Measurements from ENCODE around the gene SERP2.

Gene SERP2

DNA sequence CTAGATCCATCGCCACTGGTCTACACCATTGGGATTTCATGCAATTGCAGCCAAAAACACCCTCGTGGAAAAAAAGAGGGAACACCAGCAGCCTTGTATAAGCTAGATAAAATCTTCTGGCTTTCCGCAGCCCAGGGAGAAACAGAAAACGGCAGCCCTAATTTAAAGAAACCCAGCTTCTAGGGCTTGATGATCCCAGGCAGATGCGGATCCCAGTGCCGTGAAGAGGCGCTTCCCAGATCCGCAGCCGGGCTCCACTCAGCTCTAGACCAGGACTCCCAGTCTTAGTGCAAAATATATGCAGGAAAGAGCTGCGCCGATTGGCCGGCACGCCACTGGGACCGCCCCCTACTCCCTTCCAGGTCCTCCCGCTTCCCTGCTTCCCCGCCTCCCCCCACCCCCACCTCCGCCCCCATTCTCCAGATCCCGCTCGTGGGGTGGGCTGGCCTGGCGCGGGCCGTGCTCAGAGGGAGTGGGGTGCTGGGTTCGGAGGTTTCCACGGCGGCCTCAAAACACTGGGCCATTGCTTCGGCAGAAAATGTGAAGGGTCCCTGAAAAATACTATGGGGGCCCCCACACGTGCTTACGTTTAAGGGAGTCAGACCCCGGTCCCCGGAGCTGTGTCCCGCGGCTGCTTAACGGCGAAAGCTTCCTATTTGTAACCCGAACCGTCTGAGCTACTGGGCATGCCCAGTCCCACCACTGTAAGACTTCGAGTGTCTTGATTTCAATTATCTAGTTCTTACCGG is 63.1 kb downstream of the SERP2 start:
- DNase-seq = peak; percentile 38

DNA sequence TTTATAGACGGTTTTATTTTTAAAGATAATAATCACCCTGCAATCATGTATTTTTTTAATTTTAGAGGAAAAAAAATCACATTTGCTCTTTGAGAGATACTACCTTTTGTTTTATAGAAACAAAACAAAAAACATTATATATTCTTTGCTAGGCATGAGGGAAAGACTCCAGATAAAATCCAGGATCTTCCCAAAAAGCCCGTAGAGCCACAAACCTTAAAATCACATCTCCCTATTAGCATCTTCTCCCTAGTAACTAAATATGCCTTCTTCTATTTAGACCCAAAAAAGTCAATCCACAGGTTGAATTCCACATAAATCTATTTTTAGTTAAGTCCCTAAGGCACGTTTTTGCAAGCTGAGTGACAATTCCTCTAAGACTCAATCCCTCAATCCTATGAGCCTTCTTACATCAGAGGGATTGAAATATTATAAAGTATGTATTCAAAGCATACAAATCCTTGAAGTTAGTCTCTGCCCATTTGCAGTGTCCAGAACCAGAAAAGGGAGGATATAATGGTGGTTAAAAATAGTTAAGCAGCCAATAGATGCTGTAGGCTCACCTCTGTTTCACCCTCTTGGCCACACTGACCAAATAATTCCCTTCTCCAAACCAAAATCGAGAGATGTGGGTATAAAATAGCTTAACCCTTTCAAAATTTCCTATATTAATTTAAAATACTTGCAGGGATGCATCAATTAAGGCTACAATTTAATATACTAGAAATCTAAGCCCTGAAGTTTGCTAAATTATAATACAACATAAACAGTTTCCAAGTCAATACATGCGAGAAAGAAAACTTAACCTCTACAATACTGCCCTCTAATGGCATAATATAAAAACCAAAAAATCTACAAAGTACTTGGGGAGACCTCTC is 64.0 kb downstream of the SERP2 start:
- no peak for DNase-seq

DNA sequence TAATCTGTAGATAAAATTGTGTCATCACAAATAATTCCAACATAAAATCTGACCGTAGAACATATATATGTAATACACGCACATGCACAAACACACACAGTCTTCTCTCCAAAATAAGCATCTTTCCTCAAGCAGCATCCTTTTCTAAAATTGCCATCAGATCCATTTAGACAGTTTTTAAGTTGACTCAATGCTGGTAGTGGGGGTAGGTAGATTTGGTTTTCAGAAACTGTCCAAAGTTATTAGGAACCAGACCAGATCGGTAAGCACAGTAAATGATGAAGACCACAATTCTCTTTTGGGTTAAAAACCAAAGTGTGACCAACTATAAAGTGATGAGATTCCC is 64.6 kb downstream of the SERP2 start:
- DNase-seq = no peak

DNA sequence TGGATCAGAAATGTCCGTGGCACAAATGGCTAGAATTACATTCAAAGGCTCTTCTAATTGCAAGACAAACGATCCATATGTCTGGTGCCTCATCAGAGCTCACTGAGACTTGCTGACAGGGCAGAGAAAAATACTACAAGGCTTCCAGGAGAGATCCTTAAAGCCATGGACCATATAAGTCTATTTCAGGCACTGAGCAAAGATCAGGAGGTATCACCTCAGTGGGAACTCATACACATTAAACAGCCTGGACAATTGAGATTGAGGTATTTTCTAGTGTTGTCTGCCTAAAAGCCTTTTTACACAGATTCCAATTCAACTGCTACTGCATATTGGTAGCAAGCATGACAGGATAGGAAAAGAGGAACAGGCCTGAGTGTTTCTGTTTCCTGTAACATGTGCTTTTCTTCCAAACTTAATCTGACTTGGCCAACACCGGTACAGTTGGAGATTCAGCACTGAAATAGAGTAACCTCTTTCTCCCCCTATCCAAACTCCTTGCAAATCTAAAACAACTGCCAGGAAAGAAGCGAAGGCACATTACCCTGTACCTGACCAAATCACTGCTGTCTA is 65.9 kb downstream of the SERP2 start:
- no peak for DNase-seq

DNA sequence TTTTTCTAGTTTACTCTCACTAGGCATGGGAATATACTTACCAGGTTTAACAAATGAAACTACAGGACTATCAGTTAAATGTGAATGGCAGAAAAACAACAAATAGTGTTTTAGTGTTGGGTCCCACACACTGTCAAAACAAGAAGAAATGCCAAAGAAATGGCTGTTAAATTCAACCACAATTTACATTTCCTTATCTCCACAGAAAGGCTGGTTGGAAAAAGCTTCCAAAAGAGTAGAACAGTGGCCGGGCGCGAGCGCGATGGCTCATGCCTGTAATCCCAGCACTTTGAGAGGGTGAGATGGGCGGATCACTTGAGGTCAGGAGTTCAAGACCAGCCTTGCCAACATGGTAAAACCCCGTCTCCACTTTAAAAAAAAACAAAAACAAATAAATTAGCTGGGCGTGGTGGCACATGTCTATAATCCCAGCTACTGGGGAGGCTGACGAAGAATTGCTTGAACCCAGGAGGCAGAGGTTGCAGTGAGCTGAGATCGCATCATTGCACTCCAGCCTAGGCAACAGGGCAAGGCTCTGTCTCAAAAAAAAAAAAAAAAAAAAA is 66.5 kb downstream of the SERP2 start:
- no peak for DNase-seq
